Measurements from ENCODE around the gene LETM1.

- no peak for TF ChIP-seq CTCF (IDR thresholded peaks at IDR 0.05)
- no peak for TF ChIP-seq POLR2A (IDR thresholded peaks at IDR 0.05)
These were observed 61.8 kb downstream of the LETM1 start for GRCh38 chr4:1793940-1794808.
